Liver (tissue), 9 donors: ENCODE data around the gene GADD45B. TPM values are rescaled to one million over a fixed set of nuclear protein-coding genes. Genes with fewer than 3 reads are reported as not detected.

ENCODE experiments used
- DNase-seq: peaks from one replicate; pipeline ENCODE4 v3.0.0-alpha.2; 2017; ENCODE audit warnings: low spot score
- H3K27ac ChIP-seq, 2 donors: one replicate each; pipeline ENCODE4 v1.7.0; 2013; ENCODE audit warnings: inconsistent platforms in 2 of 2, low read length in 2 of 2, control low read depth in 1 of 2, low read depth in 1 of 2, mild to moderate bottlenecking in 1 of 2
- H3K27me3 ChIP-seq, 4 donors: one replicate each; pipeline versions ENCODE4 v1.6.1 to v1.7.0; 2013; ENCODE audit warnings: low read length in 3 of 4, inconsistent platforms in 1 of 4, mild to moderate bottlenecking in 1 of 4, moderate library complexity in 1 of 4; ENCODE audit not compliant: control insufficient read depth in 4 of 4, insufficient read depth in 4 of 4
- H3K36me3 ChIP-seq, 4 donors: one replicate each; pipeline versions ENCODE4 v1.6.1 to v1.7.0; 2013; ENCODE audit warnings: low read length in 3 of 4, mild to moderate bottlenecking in 3 of 4, low read depth in 1 of 4, moderate library complexity in 1 of 4; ENCODE audit not compliant: control insufficient read depth in 4 of 4, insufficient read depth in 3 of 4
- H3K4me1 ChIP-seq, 4 donors: one replicate each; pipeline versions ENCODE4 v1.6.1 to v1.7.0; 2013; ENCODE audit warnings: low read length in 3 of 4, mild to moderate bottlenecking in 3 of 4, moderate library complexity in 1 of 4; ENCODE audit not compliant: control insufficient read depth in 4 of 4, insufficient read depth in 4 of 4
- H3K4me3 ChIP-seq, 3 donors: one replicate each; pipeline versions ENCODE4 v1.6.1 to v1.7.0; 2013; ENCODE audit warnings: low read length in 3 of 3, control low read depth in 1 of 3, low read depth in 1 of 3, mild to moderate bottlenecking in 1 of 3
- H3K9ac ChIP-seq, 2 donors: one replicate each; pipeline ENCODE4 v1.7.0; 2013; ENCODE audit warnings: low read length in 2 of 2, mild to moderate bottlenecking in 2 of 2, moderate library complexity in 2 of 2, control low read depth in 1 of 2, low read depth in 1 of 2
- H3K9me3 ChIP-seq, 4 donors: one replicate each; pipeline versions ENCODE4 v1.6.1 to v1.7.0; 2013; ENCODE audit warnings: low read length in 3 of 4; ENCODE audit not compliant: control insufficient read depth in 4 of 4
- ATF3 ChIP-seq: IDR thresholded peaks from 2 replicates; pipeline ENCODE4 v1.6.1; 2016; ENCODE audit warnings: antibody characterized with exemption
- CTCF ChIP-seq: fragments of 150-350 bp; IDR thresholded peaks from 2 replicates; pipeline ENCODE4 v1.5.1; 2017; ENCODE audit warnings: improper control_type of control experiment, low read depth, low read length; ENCODE audit not compliant: missing input control
- EGR1 ChIP-seq, 2 donors: IDR thresholded peaks; 2 replicates each; pipeline ENCODE4 v1.6.1; 2016 to 2018; ENCODE audit warnings: antibody characterized with exemption in 2 of 2, low read depth in 2 of 2
- FOXA1 ChIP-seq: IDR thresholded peaks from 2 replicates; pipeline ENCODE4 v1.6.1; 2016; ENCODE audit warnings: antibody characterized with exemption
- FOXA2 ChIP-seq: IDR thresholded peaks from 2 replicates; pipeline ENCODE4 v1.6.1; 2016; ENCODE audit warnings: antibody characterized with exemption
- GABPA ChIP-seq, 2 donors: IDR thresholded peaks in 1 of 2; conservative IDR thresholded peaks in 1 of 2; 2 replicates each; pipeline ENCODE4 v1.6.1; 2016; ENCODE audit warnings: antibody characterized with exemption in 2 of 2, mild to moderate bottlenecking in 1 of 2, moderate library complexity in 1 of 2
- HNF4A ChIP-seq, 2 donors: conservative IDR thresholded peaks; 2 replicates each; pipeline ENCODE4 v1.6.1; 2016; ENCODE audit warnings: antibody characterized with exemption in 2 of 2, mild to moderate bottlenecking in 2 of 2
- HNF4G ChIP-seq: IDR thresholded peaks from 2 replicates; pipeline ENCODE4 v1.6.1; 2016; ENCODE audit warnings: antibody characterized with exemption
- JUND ChIP-seq, 2 donors: IDR thresholded peaks; 2 replicates each; pipeline ENCODE4 v1.6.1; 2016; ENCODE audit warnings: antibody characterized with exemption in 2 of 2
- MAX ChIP-seq: IDR thresholded peaks from 2 replicates; pipeline ENCODE4 v1.6.1; 2016; ENCODE audit warnings: antibody characterized with exemption
- NR2F2 ChIP-seq: IDR thresholded peaks from 2 replicates; pipeline ENCODE4 v1.6.1; 2016; ENCODE audit warnings: antibody characterized with exemption
- RAD21 ChIP-seq, 2 donors: IDR thresholded peaks; 2 replicates each; pipeline ENCODE4 v1.6.1; 2016; ENCODE audit warnings: antibody characterized with exemption in 2 of 2, mild to moderate bottlenecking in 2 of 2
- REST ChIP-seq: IDR thresholded peaks from 2 replicates; pipeline ENCODE4 v1.6.1; 2016; ENCODE audit warnings: antibody characterized with exemption, mild to moderate bottlenecking
- RXRA ChIP-seq, 2 donors: IDR thresholded peaks; 2 replicates each; pipeline ENCODE4 v1.6.1; 2017 to 2018; ENCODE audit warnings: antibody characterized with exemption in 2 of 2, mild to moderate bottlenecking in 1 of 2
- SP1 ChIP-seq: IDR thresholded peaks from 2 replicates; pipeline ENCODE4 v1.6.1; 2018; ENCODE audit warnings: antibody characterized with exemption, mild to moderate bottlenecking
- TAF1 ChIP-seq: conservative IDR thresholded peaks from 2 replicates; pipeline ENCODE4 v1.6.1; 2016; ENCODE audit warnings: antibody characterized with exemption, mild to moderate bottlenecking
- YY1 ChIP-seq: IDR thresholded peaks from 2 replicates; pipeline ENCODE4 v1.6.1; 2016; ENCODE audit warnings: antibody characterized with exemption, mild to moderate bottlenecking
- ZBTB33 ChIP-seq: IDR thresholded peaks from 2 replicates; pipeline ENCODE4 v1.6.1; 2016; ENCODE audit warnings: antibody characterized with exemption
- WGBS: extraction: QIAGEN DNeasy Blood & Tissue Kit; methylation state at CpG from one replicate; pipeline ENCODE4 v1.1.7; 2013; 5-methylcytosine and 5-hydroxymethylcytosine counted together
- polyA plus RNA-seq, 2 donors: library from polyadenylated mRNA; stranded (reverse) in 1 of 2; unstranded in 1 of 2; fragments of 200-250 nt in 1 of 2; fragments of >200 nt in 1 of 2; fragmentation: Nextera tagmentation in 1 of 2; extraction: Ambion mirVana in 1 of 2; gene quantifications; one replicate each; pipeline versions ENCODE4 v1.2.1 to v1.2.3, GENCODE V29; 2013 to 2015
- total RNA-seq, 2 donors: library from RNA; depleted of rRNA; stranded (reverse); fragments of >200 nt; gene quantifications; one replicate each; pipeline ENCODE4 v1.2.3, GENCODE V29; 2014
- donor health status: healthy.
- donor health status: healthy.
- donor health status: healthy.
- donor health status: healthy.
- donor health status: healthy.

Gene GADD45B
- total and polyA plus RNA-seq, 4 donors: 11.6 to 86.3 (median 82.4) TPM

GRCh38 chr19:2494084-2494446 is 18.1 kb downstream of the GADD45B start:
- 69% methylated on average over 21 of the region's 21 CpGs for WGBS
- H3K4me1 ChIP-seq: peaks cover 20 to 38% (median 28%) of the 10 kb centered on the region in 4 donors

More at GRCh38 chr19:2494084-2494446, 18.1 kb downstream of the GADD45B start:
- H3K9me3 ChIP-seq: no peaks in the 10 kb centered on the region
- H3K4me3 ChIP-seq: peak overlapping the region in 1 of 3 donors; percentile 52
- no peaks in the 10 kb centered on the region for H3K36me3 ChIP-seq
- no peak overlapping the region for H3K9ac ChIP-seq
- peak overlapping the region; percentile 20 to 66 for H3K27ac ChIP-seq
- no peaks in the 10 kb centered on the region for H3K27me3 ChIP-seq
- no peak for DNase-seq
- no peak for TF ChIP-seq FOXA2
- no peak for TF ChIP-seq EGR1 (IDR thresholded peaks at IDR 0.05; ENCODE audit: low read depth in 2 of 2)
- TF ChIP-seq HNF4G: no peak
- no peak for TF ChIP-seq CTCF
- no peak for TF ChIP-seq NR2F2
- TF ChIP-seq RXRA (IDR thresholded peaks at IDR 0.05): no peak
- no peak for TF ChIP-seq ATF3
- TF ChIP-seq YY1: no peak
- no peak for TF ChIP-seq SP1
- no peak for TF ChIP-seq JUND (IDR thresholded peaks at IDR 0.05)
- no peak for TF ChIP-seq ZBTB33
- no peak for TF ChIP-seq RAD21 (IDR thresholded peaks at IDR 0.05)
- TF ChIP-seq REST: no peak
- TF ChIP-seq FOXA1: no peak
- no peak for TF ChIP-seq GABPA (IDR thresholded peaks at IDR 0.05 in 1 of 2, conservative IDR thresholded peaks at IDR 0.05 in 1 of 2)
- TF ChIP-seq HNF4A (conservative IDR thresholded peaks at IDR 0.05): no peak
- no peak for TF ChIP-seq TAF1
- no peak for TF ChIP-seq MAX
